Lower lobe of right lung (tissue), 2 donors: ENCODE results near the gene BACE1-AS. TPM values are rescaled to one million over a fixed set of nuclear protein-coding genes. Genes with fewer than 3 reads are reported as not detected.

Experiments
- ATAC-seq, 2 donors: fragments of 200-7000 bp; cut with Tn5 transposase; one replicate each; pipeline ENCODE4 v1.9.1; 2020 to 2022; ENCODE audit warnings: mild to moderate bottlenecking in 2 of 2, moderate library complexity in 2 of 2
- DNase-seq: peaks from one replicate; pipeline ENCODE4 v3.0.0-alpha.2; 2020
- H3K27ac ChIP-seq: fragments of 200-600 bp; one replicate; pipeline ENCODE4 v1.8.0; 2022
- H3K27me3 ChIP-seq: fragments of 200-600 bp; one replicate; pipeline ENCODE4 v1.8.0; 2022; ENCODE audit warnings: low read depth
- H3K36me3 ChIP-seq: fragments of 200-600 bp; one replicate; pipeline ENCODE4 v1.8.0; 2022; ENCODE audit warnings: mild to moderate bottlenecking
- H3K4me1 ChIP-seq: fragments of 200-600 bp; one replicate; pipeline ENCODE4 v1.8.0; 2022
- H3K4me3 ChIP-seq: fragments of 200-600 bp; one replicate; pipeline ENCODE4 v1.8.0; 2022; ENCODE audit warnings: mild to moderate bottlenecking
- H3K9me3 ChIP-seq: fragments of 200-600 bp; one replicate; pipeline ENCODE4 v1.8.0; 2022
- CTCF ChIP-seq: fragments of 200-600 bp; IDR thresholded peaks from one replicate; pipeline ENCODE4 v1.8.0; 2022; ENCODE audit warnings: antibody characterized with exemption, mild to moderate bottlenecking
- intact Hi-C: fragments of 100-400 bp; cut with DNase I; formaldehyde crosslinking; loops from one replicate; pipeline ENCODE4 v1.11.0; 2022
- total RNA-seq: library from RNA; stranded (reverse); fragmentation: NEBNext Ultra II Directional; extraction: Animal tissue kit (Norgen Biotek cat#: 25700); gene quantifications from one replicate; pipeline ENCODE4 v1.2.1, GENCODE V29; 2021
- donor health status: DM: no; HTN: yes; CAD: no; lungs with severe emphysema.

The BACE1-AS gene
- total RNA-seq, 1 donor from 2014 or later = 8.6 TPM

- no peak overlapping the region for H3K27ac ChIP-seq
These were observed 9.1 kb downstream of the BACE1-AS start for GRCh38 chr11:117300283-117300663.

GRCh38 chr11:117300773-117301172 is 9.6 kb downstream of the BACE1-AS start:
- Histone ChIP-seq H3K4me1 (peaks cover 9% of the 10 kb centered on the region), H3K36me3 (no peaks in the 10 kb centered on the region), H3K27ac (no peak overlapping the region), H3K4me3 (peak overlapping the region; percentile 17), H3K9me3 (no peaks in the 10 kb centered on the region), H3K27me3 (no peaks in the 10 kb centered on the region)
- intact Hi-C loops = no loop called here
- ATAC-seq (no peak), DNase-seq (no peak)
- no peak for TF ChIP-seq CTCF

More at GRCh38 chr11:117300283-117300663, 9.1 kb downstream of the BACE1-AS start:
- Histone ChIP-seq H3K4me1 (peaks cover 9% of the 10 kb centered on the region), H3K27me3 (no peaks in the 10 kb centered on the region), H3K9me3 (no peaks in the 10 kb centered on the region), H3K4me3 (peak overlapping the region; percentile 17), H3K36me3 (peaks cover 3% of the 10 kb centered on the region)
- TF ChIP-seq CTCF = no peak
- intact Hi-C loops = no loop called here
- DNase-seq = no peak
- ATAC-seq = peak; percentile 71 to 74

GRCh38 chr11:117302228-117302627 is 11.1 kb downstream of the BACE1-AS start:
- no peaks in the 10 kb centered on the region for H3K27me3 ChIP-seq
- no peaks in the 10 kb centered on the region for H3K9me3 ChIP-seq
- H3K4me1 ChIP-seq = peaks cover 9% of the 10 kb centered on the region
- intact Hi-C loops = no loop called here
- DNase-seq = no peak
- no peak overlapping the region for H3K4me3 ChIP-seq
- no peak for TF ChIP-seq CTCF
- no peak overlapping the region for H3K27ac ChIP-seq
- H3K36me3 ChIP-seq = no peaks in the 10 kb centered on the region
- no peak for ATAC-seq

- peaks cover 9% of the 10 kb centered on the region for H3K4me1 ChIP-seq
- intact Hi-C loops = no loop called here
- ATAC-seq (no peak), DNase-seq (no peak)
- no peak overlapping the region for H3K4me3 ChIP-seq
- H3K27ac ChIP-seq = no peak overlapping the region
- no peak for TF ChIP-seq CTCF
- H3K36me3 ChIP-seq = no peaks in the 10 kb centered on the region
- H3K9me3 ChIP-seq = no peaks in the 10 kb centered on the region
- H3K27me3 ChIP-seq = no peaks in the 10 kb centered on the region
These were observed 12.0 kb downstream of the BACE1-AS start for GRCh38 chr11:117303101-117303500.

- Histone ChIP-seq H3K9me3 (no peaks in the 10 kb centered on the region), H3K27me3 (no peaks in the 10 kb centered on the region), H3K4me1 (peaks cover 9% of the 10 kb centered on the region), H3K36me3 (no peaks in the 10 kb centered on the region), H3K27ac (no peak overlapping the region), H3K4me3 (no peak overlapping the region)
- DNase-seq (no peak), ATAC-seq (no peak)
- no peak for TF ChIP-seq CTCF
- intact Hi-C loops = no loop called here
These were observed 12.6 kb downstream of the BACE1-AS start for GRCh38 chr11:117303646-117304315.
